ENCODE results near the gene PTK6. TPM values are rescaled to one million over a fixed set of nuclear protein-coding genes. Genes with fewer than 3 reads are reported as not detected.

PTK6 gene
- not detected in 2 replicates for total RNA-seq (2016; rRNA removed; fragmentation: Illumina TruSeq; extraction: Trizol)
- total RNA-seq (2016; cell fraction: cytosol; rRNA removed; fragmentation: Illumina TruSeq; extraction: Trizol; ENCODE audit: low read depth): not detected in 2 replicates
- total RNA-seq (2016; cell fraction: insoluble cytoplasmic fraction; rRNA removed; fragmentation: Illumina TruSeq; extraction: Trizol): not detected in 2 replicates
- total RNA-seq (2016; cell fraction: membrane; rRNA removed; fragmentation: Illumina TruSeq; extraction: Trizol): not detected in 2 replicates
- not detected in 2 replicates for total RNA-seq (2016; cell fraction: nucleus; rRNA removed; fragmentation: Illumina TruSeq; extraction: Trizol)
- 0.07 and 0.08 TPM in 2 replicates for polyA plus RNA-seq (2011; rRNA removed)
- polyA plus RNA-seq (2011; cell fraction: cytosol; rRNA removed): 0.05 and 0.08 TPM in 2 replicates
- 0.27 and 0.42 TPM in 2 replicates for polyA plus RNA-seq (2011; cell fraction: nucleus; rRNA removed)
- polyA plus RNA-seq (2012): 0.09 and 0.11 TPM in 2 replicates
- polyA plus RNA-seq (2016; cell fraction: cytosol; fragmentation: Illumina TruSeq; extraction: Trizol; ENCODE audit: low read depth): not detected in 2 replicates
- not detected in 2 replicates for polyA plus RNA-seq (2016; cell fraction: insoluble cytoplasmic fraction; fragmentation: Illumina TruSeq; extraction: Trizol; ENCODE audit: low read depth)
- not detected in 2 replicates for polyA plus RNA-seq (2016; cell fraction: membrane; fragmentation: Illumina TruSeq; extraction: Trizol; ENCODE audit: low read depth)
- polyA plus RNA-seq (2016; cell fraction: nucleus; fragmentation: Illumina TruSeq; extraction: Trizol; ENCODE audit: insufficient read depth, low read depth): not detected in 2 replicates
- polyA minus RNA-seq (2011; rRNA and poly(A)+ RNA removed; ENCODE audit: low replicate concordance): 0.18 and 9.4 TPM in 2 replicates
- not detected in 2 replicates for polyA minus RNA-seq (2011; cell fraction: cytosol; rRNA and poly(A)+ RNA removed)
- 0.12 and 0.13 TPM in 2 replicates for polyA minus RNA-seq (2011; cell fraction: nucleus; rRNA and poly(A)+ RNA removed)
- percentile 9 among the genes with signal in this experiment for Bru-seq, nascent RNA
- percentile 9 among the genes with signal in this experiment for BruChase-seq, experiment 1, labeled RNA remaining after a 6-hour chase
- percentile 8 among the genes with signal in this experiment for BruChase-seq, experiment 2, labeled RNA remaining after a 2-hour chase
- long read RNA-seq, experiment 1: 0 reads
- long read RNA-seq, experiment 2, partial matches to known transcripts: 1 of 1 reads
- long read RNA-seq, experiment 2, other reads (novel, unspliced or antisense): 0 of 1 reads

- CTCF ChIA-PET (ENCODE audit: low intra/inter-chr PET ratio, low total read pairs): interaction anchor here (1.1 to 2.7 kb wide), 6 partner anchors 36 to 533 kb away, joined by 3 to 29 read pairs (median 8); partner anchors contain the start of genes HELZ2 and TPD52L2
- H3K36me3 ChIP-seq (replicated peaks in 1 of 2; ENCODE audit: control insufficient read depth in 1 of 2, insufficient read depth in 2 of 2, low read length in 2 of 2): no peaks in the 10 kb centered on the region
- peaks cover 48% of the 10 kb centered on the region for H3K4me1 ChIP-seq (ENCODE audit: insufficient read depth, low read length)
- H3K9ac ChIP-seq (ENCODE audit: insufficient read depth, low read depth, low read length): peak within 1 kb of the TSS; percentile 53
- POLR2A ChIA-PET: interaction anchor here (1.0 to 2.7 kb wide), 16 partner anchors 8 to 443 kb away, joined by 3 to 26 read pairs (median 6); partner anchors contain the start of genes GMEB2, HELZ2, PPDPF and PRPF6
- in situ Hi-C loops (cut with HindIII; ENCODE audit: extremely low pct_ligation_motif_present, low pct_unique_long_range_greater_than_20kb) (loop anchor here (5.0 kb wide), 1 partner anchor 40 kb away; no protein-coding TSS in a partner anchor), intact Hi-C loops (cut with micrococcal nuclease; ENCODE audit: unreplicated experiment) (loop anchor here (5.0 to 10.0 kb wide), 4 partner anchors 90 to 435 kb away; partner anchors contain the start of genes GMEB2, LIME1, RTEL1 and SLC2A4RG)
- peak within 1 kb of the TSS; percentile 37 to 76 (median 64); a peak in 5 of 6 replicates for H3K4me3 ChIP-seq (replicated peaks in 1 of 3; ENCODE audit: insufficient read depth in 1 of 3, low read depth in 2 of 3, low read length in 3 of 3)
- WGBS (ENCODE audit: low lambda C conversion rate): 70% methylated on average over 29 of the region's 29 CpGs
- no peaks in the 10 kb centered on the region for H4K20me1 ChIP-seq (ENCODE audit: insufficient read depth, low read length)
- H3K79me2 ChIP-seq (ENCODE audit: insufficient read depth, low read length): no peaks in the 10 kb centered on the region
- DNase-seq (ENCODE audit: low spot score) (no peak), FAIRE-seq (no peak), ATAC-seq (peak; percentile 2)
- H3K4me2 ChIP-seq (ENCODE audit: low read depth, low read length): peak within 1 kb of the TSS; percentile 89
- no TSS peak for BruUV-seq (replicated peaks)
- peaks cover 49 to 65% of the 10 kb centered on the region in 2 experiments for H3K27me3 ChIP-seq (ENCODE audit: control insufficient read depth in 1 of 2, insufficient read depth in 2 of 2, low read length in 2 of 2)
- no peaks in the 10 kb centered on the region for H3K9me3 ChIP-seq (ENCODE audit: low read length)
- H2AFZ ChIP-seq (ENCODE audit: low read length): no peak within 1 kb of the TSS
- no peak within 1 kb of the TSS for H3K27ac ChIP-seq (ENCODE audit: extremely low read length, insufficient read depth, low read length)
- peak; percentile 54; the same call in 1 of the 2 replicates for TF ChIP-seq ZNF274 (CRISPR knock-in tag; IDR thresholded peaks at IDR 0.05)
- TF ChIP-seq ZNF75D (CRISPR knock-in tag; IDR thresholded peaks at IDR 0.05; ENCODE audit: borderline replicate concordance): no peak
- no peak for TF ChIP-seq ZNF382 (CRISPR knock-in tag; IDR thresholded peaks at IDR 0.05; ENCODE audit: borderline replicate concordance)
- no peak for TF ChIP-seq NONO (IDR thresholded peaks at IDR 0.05)
- 0 out of 2 replicates have a peak, but pooled peaks have one; percentile 3 for TF ChIP-seq NONO (CRISPR knock-in tag; conservative IDR thresholded peaks at IDR 0.05)
- peak; percentile 18; the same call in 1 of the 2 replicates for TF ChIP-seq BCL3 (CRISPR knock-in tag; IDR thresholded peaks at IDR 0.05)
- TF ChIP-seq ZNF333 (CRISPR knock-in tag; IDR thresholded peaks at IDR 0.05; ENCODE audit: borderline replicate concordance): peak; percentile 75
- peak; percentile 61; the same call in 1 of the 2 replicates for TF ChIP-seq ZNF776 (CRISPR knock-in tag; IDR thresholded peaks at IDR 0.05)
- no peak for TF ChIP-seq ZNF558 (CRISPR knock-in tag; IDR thresholded peaks at IDR 0.05; ENCODE audit: borderline replicate concordance)
- no peak for TF ChIP-seq HDAC2 (CRISPR knock-in tag; IDR thresholded peaks at IDR 0.05)
- TF ChIP-seq MED8 (CRISPR knock-in tag; IDR thresholded peaks at IDR 0.05; ENCODE audit: insufficient replicate concordance): peak; percentile 32
- TF ChIP-seq ZNF619 (CRISPR knock-in tag; IDR thresholded peaks at IDR 0.05): 0 out of 2 replicates have a peak, but pooled peaks have one; percentile 5
- TF ChIP-seq HMGA1 (CRISPR knock-in tag; conservative IDR thresholded peaks at IDR 0.05): no peak
- TF ChIP-seq, protein P1, sequence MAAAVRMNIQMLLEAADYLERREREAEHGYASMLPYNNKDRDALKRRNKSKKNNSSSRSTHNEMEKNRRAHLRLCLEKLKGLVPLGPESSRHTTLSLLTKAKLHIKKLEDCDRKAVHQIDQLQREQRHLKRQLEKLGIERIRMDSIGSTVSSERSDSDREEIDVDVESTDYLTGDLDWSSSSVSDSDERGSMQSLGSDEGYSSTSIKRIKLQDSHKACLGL (CRISPR knock-in tag; IDR thresholded peaks at IDR 0.05): peak; percentile 14; the same call in 1 of the 2 replicates
- TF ChIP-seq ZNF572 (CRISPR knock-in tag; IDR thresholded peaks at IDR 0.05): 0 out of 2 replicates have a peak, but pooled peaks have one; percentile 40
- no peak for TF ChIP-seq TAF15 (IDR thresholded peaks at IDR 0.05; ENCODE audit: low read depth, low read length, poor library complexity, severe bottlenecking)
- 0 out of 2 replicates have a peak, but pooled peaks have one; percentile 3 for TF ChIP-seq ZNF547 (CRISPR knock-in tag; IDR thresholded peaks at IDR 0.05)
- no peak for TF ChIP-seq HHEX (CRISPR knock-in tag; IDR thresholded peaks at IDR 0.05)
Observed at GRCh38 chr20:63536997-63537524, at the start of gene PTK6. Gene PTK6, minus strand, starts transcription at chr20:63537376. Its CDS starts 62 bp downstream, at chr20:63537314.

Measured in HepG2 (cell line).